Measurements from ENCODE around the gene TCF7L2. TPM values are rescaled to one million over a fixed set of nuclear protein-coding genes. Genes with fewer than 3 reads are reported as not detected.

The TCF7L2 gene
- total and polyA plus RNA-seq, 2 donors (not counting 1 experiment from before 2014, with no cell fraction given) = 3.4 to 5.0 TPM

DNA sequence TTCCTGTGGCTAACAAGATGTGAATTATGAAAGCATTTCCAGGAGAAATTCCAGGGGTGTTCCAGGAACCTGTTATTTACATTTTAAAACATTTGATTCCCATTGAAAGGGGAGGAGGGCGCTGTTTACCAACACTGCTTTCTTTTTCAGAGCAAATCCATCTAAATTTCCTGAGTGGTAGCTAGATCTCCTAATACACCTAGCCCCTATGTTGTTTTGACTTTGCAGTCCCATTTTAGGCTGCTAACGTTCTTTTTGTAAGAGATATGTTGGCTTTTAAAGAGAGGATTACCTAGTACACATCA lies 130.8 kb downstream of the TCF7L2 start:
- no peak for TF ChIP-seq EZH2 (IDR thresholded peaks at IDR 0.05; ENCODE audit: low read length, missing control alignments)
- TF ChIP-seq, protein P1, sequence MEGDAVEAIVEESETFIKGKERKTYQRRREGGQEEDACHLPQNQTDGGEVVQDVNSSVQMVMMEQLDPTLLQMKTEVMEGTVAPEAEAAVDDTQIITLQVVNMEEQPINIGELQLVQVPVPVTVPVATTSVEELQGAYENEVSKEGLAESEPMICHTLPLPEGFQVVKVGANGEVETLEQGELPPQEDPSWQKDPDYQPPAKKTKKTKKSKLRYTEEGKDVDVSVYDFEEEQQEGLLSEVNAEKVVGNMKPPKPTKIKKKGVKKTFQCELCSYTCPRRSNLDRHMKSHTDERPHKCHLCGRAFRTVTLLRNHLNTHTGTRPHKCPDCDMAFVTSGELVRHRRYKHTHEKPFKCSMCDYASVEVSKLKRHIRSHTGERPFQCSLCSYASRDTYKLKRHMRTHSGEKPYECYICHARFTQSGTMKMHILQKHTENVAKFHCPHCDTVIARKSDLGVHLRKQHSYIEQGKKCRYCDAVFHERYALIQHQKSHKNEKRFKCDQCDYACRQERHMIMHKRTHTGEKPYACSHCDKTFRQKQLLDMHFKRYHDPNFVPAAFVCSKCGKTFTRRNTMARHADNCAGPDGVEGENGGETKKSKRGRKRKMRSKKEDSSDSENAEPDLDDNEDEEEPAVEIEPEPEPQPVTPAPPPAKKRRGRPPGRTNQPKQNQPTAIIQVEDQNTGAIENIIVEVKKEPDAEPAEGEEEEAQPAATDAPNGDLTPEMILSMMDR (conservative IDR thresholded peaks at IDR 0.05 in 1 of 2, IDR thresholded peaks at IDR 0.05 in 1 of 2; ENCODE audit: low read depth in 1 of 2, low read length in 2 of 2) = no peak
- Histone ChIP-seq H3K9me3 (ENCODE audit: control insufficient read depth, insufficient read depth, low read depth, low read length) (no peaks in the 10 kb centered on the region), H3K9ac (ENCODE audit: insufficient read depth, low read length) (no peak overlapping the region), H3K4me1 (ENCODE audit: control insufficient read depth, extremely low read depth, insufficient read depth, low read length) (no peaks in the 10 kb centered on the region), H2AFZ (ENCODE audit: low read length) (no peak overlapping the region), H3K4me2 (ENCODE audit: extremely low read depth, insufficient read depth, low read length) (no peak overlapping the region), H3K79me2 (ENCODE audit: control insufficient read depth, insufficient read depth, low read length) (no peaks in the 10 kb centered on the region), H3K36me3 (ENCODE audit: control insufficient read depth, insufficient read depth, low read length) (no peaks in the 10 kb centered on the region), H3K27ac (ENCODE audit: insufficient read depth, low read length) (no peak overlapping the region), H4K20me1 (ENCODE audit: control insufficient read depth, extremely low read depth, insufficient read depth, low read length) (no peaks in the 10 kb centered on the region), H3K4me3 (replicated peaks in 1 of 4; ENCODE audit: control extremely low read depth in 1 of 4, insufficient read depth in 1 of 4, low read depth in 3 of 4, low read length in 4 of 4) (no peak overlapping the region), H3K27me3 (ENCODE audit: control insufficient read depth, insufficient read depth, low read length) (no peaks in the 10 kb centered on the region)
- DNase-seq (ENCODE audit: low read depth in 2 of 2) = no peak

GRCh38 chr10:113084031-113084430 lies 134.0 kb downstream of the TCF7L2 start:
- no peaks in the 10 kb centered on the region for H4K20me1 ChIP-seq (ENCODE audit: control insufficient read depth, extremely low read depth, insufficient read depth, low read length)
- no peak overlapping the region for H2AFZ ChIP-seq (ENCODE audit: low read length)
- peaks cover 3% of the 10 kb centered on the region for H3K79me2 ChIP-seq (ENCODE audit: control insufficient read depth, insufficient read depth, low read length)
- no peaks in the 10 kb centered on the region for H3K36me3 ChIP-seq (ENCODE audit: control insufficient read depth, insufficient read depth, low read length)
- H3K27ac ChIP-seq (ENCODE audit: insufficient read depth, low read length) = no peak overlapping the region
- H3K4me3 ChIP-seq (replicated peaks in 1 of 4; ENCODE audit: control extremely low read depth in 1 of 4, insufficient read depth in 1 of 4, low read depth in 3 of 4, low read length in 4 of 4) = no peak overlapping the region
- no peak for DNase-seq (ENCODE audit: low read depth in 2 of 2)
- TF ChIP-seq, protein P1 (conservative IDR thresholded peaks at IDR 0.05 in 1 of 2, IDR thresholded peaks at IDR 0.05 in 1 of 2; ENCODE audit: low read depth in 1 of 2, low read length in 2 of 2) = no peak
- no peak for TF ChIP-seq EZH2 (IDR thresholded peaks at IDR 0.05; ENCODE audit: low read length, missing control alignments)
- no peak overlapping the region for H3K9ac ChIP-seq (ENCODE audit: insufficient read depth, low read length)
- H3K4me2 ChIP-seq (ENCODE audit: extremely low read depth, insufficient read depth, low read length) = no peak overlapping the region
- H3K9me3 ChIP-seq (ENCODE audit: control insufficient read depth, insufficient read depth, low read depth, low read length) = no peaks in the 10 kb centered on the region
- H3K27me3 ChIP-seq (ENCODE audit: control insufficient read depth, insufficient read depth, low read length) = no peaks in the 10 kb centered on the region
- H3K4me1 ChIP-seq (ENCODE audit: control insufficient read depth, extremely low read depth, insufficient read depth, low read length) = peaks cover 18% of the 10 kb centered on the region

GRCh38 chr10:113085776-113086175 lies 135.7 kb downstream of the TCF7L2 start:
- TF ChIP-seq, protein P1 (conservative IDR thresholded peaks at IDR 0.05 in 1 of 2, IDR thresholded peaks at IDR 0.05 in 1 of 2; ENCODE audit: low read depth in 1 of 2, low read length in 2 of 2) = no peak
- no peak for TF ChIP-seq EZH2 (IDR thresholded peaks at IDR 0.05; ENCODE audit: low read length, missing control alignments)
- no peaks in the 10 kb centered on the region for H3K36me3 ChIP-seq (ENCODE audit: control insufficient read depth, insufficient read depth, low read length)
- no peak overlapping the region for H3K9ac ChIP-seq (ENCODE audit: insufficient read depth, low read length)
- H3K4me2 ChIP-seq (ENCODE audit: extremely low read depth, insufficient read depth, low read length) = no peak overlapping the region
- no peaks in the 10 kb centered on the region for H4K20me1 ChIP-seq (ENCODE audit: control insufficient read depth, extremely low read depth, insufficient read depth, low read length)
- no peaks in the 10 kb centered on the region for H3K27me3 ChIP-seq (ENCODE audit: control insufficient read depth, insufficient read depth, low read length)
- H3K27ac ChIP-seq (ENCODE audit: insufficient read depth, low read length) = no peak overlapping the region
- H3K4me1 ChIP-seq (ENCODE audit: control insufficient read depth, extremely low read depth, insufficient read depth, low read length) = peaks cover 18% of the 10 kb centered on the region
- H3K79me2 ChIP-seq (ENCODE audit: control insufficient read depth, insufficient read depth, low read length) = peaks cover 3% of the 10 kb centered on the region
- DNase-seq (ENCODE audit: low read depth in 2 of 2) = no peak
- H3K4me3 ChIP-seq (replicated peaks in 1 of 4; ENCODE audit: control extremely low read depth in 1 of 4, insufficient read depth in 1 of 4, low read depth in 3 of 4, low read length in 4 of 4) = no peak overlapping the region
- no peak overlapping the region for H2AFZ ChIP-seq (ENCODE audit: low read length)
- H3K9me3 ChIP-seq (ENCODE audit: control insufficient read depth, insufficient read depth, low read depth, low read length) = no peaks in the 10 kb centered on the region
